HG02623 (cell line): ENCODE measurements around the gene HPSE2.

ENCODE experiments used
- ATAC-seq: cut with Tn5 transposase; IDR thresholded peaks from one replicate; pipeline ENCODE4 v1.9.1; 2021; ENCODE audit warnings: moderate library complexity; ENCODE audit not compliant: unreplicated experiment

HPSE2 gene

GRCh38 chr10:98628206-98628605 is 607.4 kb downstream of the HPSE2 start:
- no peak for ATAC-seq

GRCh38 chr10:98627711-98628110 is 607.9 kb downstream of the HPSE2 start:
- no peak for ATAC-seq

GRCh38 chr10:98624963-98625362 is 610.7 kb downstream of the HPSE2 start:
- ATAC-seq = no peak

- no peak for ATAC-seq
Observed at GRCh38 chr10:98623176-98623575, 612.5 kb downstream of the HPSE2 start.

- ATAC-seq = no peak
Observed at GRCh38 chr10:98621630-98622029, 614.0 kb downstream of the HPSE2 start.

- ATAC-seq = no peak
Observed at GRCh38 chr10:98620503-98620902, 615.1 kb downstream of the HPSE2 start.

- ATAC-seq = no peak
Observed at GRCh38 chr10:98619446-98619845, 616.2 kb downstream of the HPSE2 start.

GRCh38 chr10:98617906-98618520 is 617.6 kb downstream of the HPSE2 start:
- no peak for ATAC-seq

- ATAC-seq = no peak
Observed at GRCh38 chr10:98613446-98613845, 622.2 kb downstream of the HPSE2 start.

GRCh38 chr10:98611436-98611835 is 624.2 kb downstream of the HPSE2 start:
- no peak for ATAC-seq

- ATAC-seq = no peak
Observed at GRCh38 chr10:98610836-98611235, 624.8 kb downstream of the HPSE2 start.

- ATAC-seq = no peak
Observed at GRCh38 chr10:98610301-98610700, 625.4 kb downstream of the HPSE2 start.

GRCh38 chr10:98609265-98609664 is 626.4 kb downstream of the HPSE2 start:
- ATAC-seq = no peak

GRCh38 chr10:98608411-98608810 is 627.2 kb downstream of the HPSE2 start:
- no peak for ATAC-seq

GRCh38 chr10:98602224-98602623 is 633.4 kb downstream of the HPSE2 start:
- no peak for ATAC-seq

GRCh38 chr10:98599032-98599610 is 636.5 kb downstream of the HPSE2 start:
- ATAC-seq = no peak

- no peak for ATAC-seq
Observed at GRCh38 chr10:98596404-98596803, 639.2 kb downstream of the HPSE2 start.

- ATAC-seq = no peak
Observed at GRCh38 chr10:98589691-98590090, 646.0 kb downstream of the HPSE2 start.

- ATAC-seq = no peak
Observed at GRCh38 chr10:98589007-98589406, 646.6 kb downstream of the HPSE2 start.

GRCh38 chr10:98587156-98587837 is 648.4 kb downstream of the HPSE2 start:
- no peak for ATAC-seq

- no peak for ATAC-seq
Observed at GRCh38 chr10:98586096-98586495, 649.6 kb downstream of the HPSE2 start.

GRCh38 chr10:98582363-98582762 is 653.3 kb downstream of the HPSE2 start:
- no peak for ATAC-seq
